HCT116 (cell line): ENCODE results near the gene CIB4. TPM values are rescaled to one million over a fixed set of nuclear protein-coding genes. Genes with fewer than 3 reads are reported as not detected.

Experiments used
- ATAC-seq: fragments of 200-7000 bp; cut with Tn5 transposase; 2 replicates; pipeline ENCODE4 v1.9.1; 2020; ENCODE audit warnings: mild to moderate bottlenecking, moderate library complexity
- BruUV-seq: library from RNA; stranded (reverse); fragments of 400-500 nt; replicated peaks from 2 replicates; lab custom pipeline; 2021; lab: Mats Ljungman, UMichigan
- CTCF ChIA-PET: fragments of 300-600 bp; sonication (Branson Sonifier 250); formaldehyde crosslinking; loops from one replicate; lab custom pipeline; 2021; ENCODE audit warnings: antibody characterized with exemption; lab: Charles Lee
- POLR2A ChIA-PET: fragments of 300-600, 350-600 bp; sonication (Branson Sonifier 250); formaldehyde crosslinking; loops from one replicate; lab custom pipeline; 2021; ENCODE audit warnings: antibody characterized with exemption; lab: Charles Lee
- RAD21 ChIA-PET, 2 experiments: fragments of 300-600 bp; sonication (Branson Sonifier 250); formaldehyde crosslinking; loops; one replicate each; lab custom pipeline; 2023; ENCODE audit warnings: low total read pairs in 2 of 2; ENCODE audit not compliant: uncharacterized antibody in 2 of 2, unreplicated experiment in 2 of 2, low non-redundant PET in 1 of 2; lab: Charles Lee
- DNase-seq: peaks from one replicate; pipeline ENCODE4 v3.0.0-alpha.2; 2010; ENCODE audit warnings: low read depth, low spot score
- H2AFZ ChIP-seq: fragments of 200-600 bp; shearing (Covaris generic), sonication (generic); 2 replicates; pipeline ENCODE4 v1.6.1; 2017; ENCODE audit warnings: low read depth, mixed run types, mixed read lengths, antibody characterized with exemption, low read length; ENCODE audit not compliant: poor library complexity, severe bottlenecking
- H3K27ac ChIP-seq: 2 replicates; pipeline ENCODE4 v1.5.1; 2012; ENCODE audit warnings: low read depth, low read length
- H3K27me3 ChIP-seq: fragments of 200-600 bp; sonication (generic); 2 replicates; pipeline ENCODE4 v1.6.1; 2016; ENCODE audit warnings: mixed run types, low read length, mixed read lengths; ENCODE audit not compliant: insufficient read depth
- H3K36me3 ChIP-seq, 2 experiments: fragments of 200-500 bp in 1 of 2; fragments of 200-600 bp in 1 of 2; sonication (Bioruptor generic) in 1 of 2; sonication (generic) in 1 of 2; 2 replicates each; pipeline versions ENCODE4 v1.5.1 to v1.6.1; 2014 to 2016; ENCODE audit warnings: low read length in 2 of 2, inconsistent platforms in 1 of 2, mixed read lengths in 1 of 2, mixed run types in 1 of 2; ENCODE audit not compliant: insufficient read depth in 2 of 2, control insufficient read depth in 1 of 2
- H3K4me1 ChIP-seq, 2 experiments: fragments of 200-600 bp in 1 of 2; sonication (generic) in 1 of 2; 2 replicates each; pipeline versions ENCODE4 v1.5.1 to v1.6.1; 2012 to 2017; ENCODE audit warnings: low read length in 2 of 2, inconsistent platforms in 1 of 2, mild to moderate bottlenecking in 1 of 2, mixed read lengths in 1 of 2, mixed run types in 1 of 2, moderate library complexity in 1 of 2; ENCODE audit not compliant: insufficient read depth in 2 of 2, control insufficient read depth in 1 of 2
- H3K4me2 ChIP-seq: fragments of 200-600 bp; sonication (generic); 2 replicates; pipeline ENCODE4 v1.6.1; 2017; ENCODE audit warnings: mixed run types, low read length, mixed read lengths
- H3K4me3 ChIP-seq, 2 experiments: fragments of 200-600 bp in 1 of 2; sonication (generic) in 1 of 2; replicated peaks in 1 of 2; 2 replicates each; pipeline ENCODE4 v1.5.1; 2011 to 2016; ENCODE audit warnings: low read length in 2 of 2, control low read depth in 1 of 2, low read depth in 1 of 2, mild to moderate bottlenecking in 1 of 2, mixed read lengths in 1 of 2, mixed run types in 1 of 2
- H3K79me2 ChIP-seq: fragments of 200-600 bp; sonication (generic); 2 replicates; pipeline ENCODE4 v1.6.1; 2017; ENCODE audit warnings: mild to moderate bottlenecking, mixed run types, low read length, moderate library complexity, mixed read lengths; ENCODE audit not compliant: insufficient read depth
- H3K9ac ChIP-seq: fragments of 200-600 bp; sonication (generic); 2 replicates; pipeline ENCODE4 v1.6.1; 2016; ENCODE audit warnings: low read length, mixed read lengths
- H3K9me2 ChIP-seq: fragments of 200-600 bp; sonication (generic), shearing (Covaris generic); 2 replicates; pipeline ENCODE4 v1.6.1; 2017; ENCODE audit warnings: mixed run types, mild to moderate bottlenecking, moderate library complexity; ENCODE audit not compliant: insufficient read depth
- H3K9me3 ChIP-seq, 2 experiments: fragments of 200-500 bp in 1 of 2; fragments of 200-600 bp in 1 of 2; sonication (Bioruptor generic) in 1 of 2; sonication (generic) in 1 of 2; 2 replicates each; pipeline ENCODE4 v1.6.1; 2014 to 2017; ENCODE audit warnings: low read length in 2 of 2, mixed read lengths in 2 of 2, inconsistent platforms in 1 of 2, low read depth in 1 of 2, mild to moderate bottlenecking in 1 of 2, mixed run types in 1 of 2, moderate library complexity in 1 of 2; ENCODE audit not compliant: control insufficient read depth in 1 of 2, insufficient read depth in 1 of 2
- H4K20me1 ChIP-seq: fragments of 200-600 bp; sonication (generic), shearing (Covaris generic); 2 replicates; pipeline ENCODE4 v1.6.1; 2017; ENCODE audit warnings: mixed run types, mild to moderate bottlenecking, moderate library complexity; ENCODE audit not compliant: insufficient read depth
- CBX3 ChIP-seq: IDR thresholded peaks from 2 replicates; pipeline ENCODE4 v1.6.1; 2012; ENCODE audit warnings: low read depth
- EZH2phosphoT487 ChIP-seq: fragments of 200-600 bp; IDR thresholded peaks from 2 replicates; pipeline ENCODE4 v1.6.1; 2018; ENCODE audit warnings: antibody characterized with exemption, borderline replicate concordance
- JUND ChIP-seq: IDR thresholded peaks from 2 replicates; pipeline ENCODE4 v1.6.1; 2012
- MAX ChIP-seq: IDR thresholded peaks from 2 replicates; pipeline ENCODE4 v1.6.1; 2012
- RAD21 ChIP-seq: IDR thresholded peaks from 2 replicates; pipeline ENCODE4 v1.6.1; 2012; ENCODE audit warnings: low read depth, mild to moderate bottlenecking
- SP1 ChIP-seq: IDR thresholded peaks from 2 replicates; pipeline ENCODE4 v1.6.1; 2012; ENCODE audit warnings: low read depth
- SRF ChIP-seq: IDR thresholded peaks from 2 replicates; pipeline ENCODE4 v1.6.1; 2012; ENCODE audit warnings: low read depth
- YY1 ChIP-seq: IDR thresholded peaks from 2 replicates; pipeline ENCODE4 v1.6.1; 2011; ENCODE audit warnings: low read length, low read depth, moderate library complexity, mild to moderate bottlenecking; ENCODE audit not compliant: insufficient replicate concordance; ENCODE audit errors: extremely low read depth
- ZBTB33 ChIP-seq: IDR thresholded peaks from 2 replicates; pipeline ENCODE4 v1.6.1; 2011; ENCODE audit warnings: mild to moderate bottlenecking, low read length, moderate library complexity; ENCODE audit not compliant: insufficient replicate concordance; ENCODE audit errors: extremely low read depth
- ZNF274 ChIP-seq: fragments of 200-500 bp; sonication (Bioruptor generic); IDR thresholded peaks from 2 replicates; pipeline ENCODE4 v1.6.1; 2014; ENCODE audit warnings: mild to moderate bottlenecking, low read depth, low read length, inconsistent platforms
- intact Hi-C: fragments of 100-400 bp; cut with micrococcal nuclease; formaldehyde crosslinking; loops from 2 replicates; pipeline ENCODE4 v1.10.0; 2022
- total RNA-seq: library from RNA; stranded (reverse); gene quantifications from one replicate; pipeline ENCODE4 v1.2.1, GENCODE V29; 2021; ENCODE audit not compliant: unreplicated experiment

The CIB4 gene
- total RNA-seq, 1 experiment from 2014 or later, result not detected

DNA sequence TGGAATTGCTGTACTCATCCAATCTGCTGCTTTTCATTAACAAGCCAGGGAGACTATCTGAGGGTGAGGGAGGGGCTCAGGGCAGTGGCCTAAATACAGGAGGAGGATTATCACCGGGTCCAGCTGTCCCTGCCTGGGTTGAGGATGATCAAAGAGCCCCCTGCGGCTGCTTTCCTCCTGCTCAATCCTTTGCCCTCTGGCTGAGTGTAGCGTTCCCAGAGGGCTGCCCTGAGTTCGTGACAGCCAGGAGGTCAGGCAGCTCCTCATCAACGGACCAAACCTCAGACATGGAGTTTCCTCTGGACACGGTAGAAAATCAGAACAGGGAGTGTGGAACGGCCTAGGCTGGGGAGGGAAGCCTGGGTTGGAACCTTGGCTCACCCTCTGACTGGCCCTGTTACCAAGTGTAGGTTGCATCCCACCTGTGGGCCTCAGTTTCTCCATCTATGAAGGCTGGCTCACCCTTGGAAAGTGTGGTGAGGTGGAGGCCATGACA is 23.5 kb downstream of the CIB4 start:
- RAD21 ChIA-PET, result no interaction called here
- DNase-seq (no peak), ATAC-seq (no peak)
- Histone ChIP-seq H3K36me3 (no peaks in the 10 kb centered on the region), H3K9ac (no peak overlapping the region), H3K79me2 (no peaks in the 10 kb centered on the region), H3K27me3 (peaks cover 6% of the 10 kb centered on the region; the same call in 1 of the 2 replicates), H3K27ac (no peak overlapping the region), H3K4me3 (no peak overlapping the region), H3K9me3 (no peaks in the 10 kb centered on the region), H3K4me1 (no peaks in the 10 kb centered on the region), H4K20me1 (no peaks in the 10 kb centered on the region), H3K4me2 (no peak overlapping the region), H3K9me2 (no peaks in the 10 kb centered on the region), H2AFZ (no peak overlapping the region)
- CTCF ChIA-PET, result interaction anchor here (0.5 kb wide), 1 partner anchor 9 kb away, joined by 3 read pairs; no protein-coding TSS in a partner anchor
- no TSS peak for BruUV-seq
- intact Hi-C loops, result no loop called here
- TF ChIP-seq SRF (no peak), SP1 (no peak), YY1 (no peak), RAD21 (no peak)
- POLR2A ChIA-PET, result no interaction called here

DNA sequence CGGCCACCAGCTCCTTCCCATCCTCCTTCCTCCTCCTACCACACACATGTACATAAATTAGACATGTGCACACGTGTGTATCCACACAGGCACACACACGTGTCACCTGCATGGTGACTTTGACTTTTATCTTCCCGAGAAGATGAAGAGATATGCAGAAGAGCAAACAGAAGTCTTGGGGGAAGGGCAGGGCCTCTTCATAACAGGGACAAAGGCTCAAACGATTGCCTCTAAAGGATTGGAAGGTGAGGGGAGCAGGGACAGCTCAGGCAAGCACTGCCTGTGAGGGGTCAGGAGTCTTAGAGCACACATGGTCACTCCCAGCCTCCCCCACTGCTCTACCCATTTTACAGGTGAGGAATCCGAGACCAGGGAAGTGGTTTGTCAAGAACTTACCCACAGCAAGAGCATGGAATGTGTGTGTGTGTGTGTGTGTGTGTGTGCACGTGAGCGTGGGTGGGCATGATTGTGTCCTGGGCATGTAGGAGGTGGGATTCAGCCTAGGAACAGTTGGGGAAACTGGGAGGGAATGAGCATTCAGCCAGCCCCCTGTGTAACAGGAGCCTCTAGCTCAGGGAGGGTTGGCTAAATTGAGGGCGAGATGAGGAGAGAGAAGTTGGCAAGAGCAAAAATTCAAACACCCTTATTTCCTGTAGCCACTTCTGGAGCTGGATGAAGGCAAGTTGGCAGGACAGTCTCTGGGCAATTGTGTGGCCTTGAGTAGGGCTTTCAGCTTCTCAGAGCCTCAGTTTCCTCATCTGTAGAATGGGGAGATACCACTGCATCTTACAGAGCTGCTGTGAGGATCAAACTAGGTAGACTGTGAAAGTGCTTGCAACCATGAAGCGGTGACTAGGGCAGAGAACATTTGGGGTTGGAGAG is 24.2 kb downstream of the CIB4 start:
- H2AFZ ChIP-seq, result no peak overlapping the region
- TF ChIP-seq EZH2phosphoT487, result no peak
- TF ChIP-seq YY1, result no peak
- no peak for TF ChIP-seq JUND
- TF ChIP-seq SRF, result no peak
- TF ChIP-seq ZBTB33, result no peak
- no peak for TF ChIP-seq CBX3
- TF ChIP-seq ZNF274, result no peak
- no peak for TF ChIP-seq MAX
- TF ChIP-seq, all 23 proteins: peak for 0
- ChIA-PET CTCF (interaction anchor here (2.2 to 2.3 kb wide), 2 partner anchors 11 to 129 kb away, joined by 11 to 30 read pairs; no protein-coding TSS in a partner anchor), RAD21 (no interaction called here), POLR2A (no interaction called here)
- intact Hi-C loops, result no loop called here
- Histone ChIP-seq H3K4me3 (no peak overlapping the region), H3K9ac (no peak overlapping the region), H4K20me1 (no peaks in the 10 kb centered on the region), H3K9me2 (no peaks in the 10 kb centered on the region), H3K36me3 (no peaks in the 10 kb centered on the region), H3K27ac (no peak overlapping the region), H3K4me2 (no peak overlapping the region), H3K79me2 (no peaks in the 10 kb centered on the region), H3K4me1 (no peaks in the 10 kb centered on the region), H3K27me3 (peaks cover 6% of the 10 kb centered on the region; the same call in 1 of the 2 replicates), H3K9me3 (no peaks in the 10 kb centered on the region)
- no TSS peak for BruUV-seq
- ATAC-seq (no peak), DNase-seq (no peak)
